H54 (cell line): ENCODE data around the gene SPEF1.
"Not testable (repeated sequence)": the region's sequence is repeated elsewhere in the genome, so short reads cannot be mapped to it uniquely, and the experiment has no call there.

Experiments used
- DNase-seq: peaks from one replicate; pipeline ENCODE4 v3.0.0; 2011; ENCODE audit warnings: low spot score, mixed read lengths; ENCODE audit not compliant: insufficient read length
- FAIRE-seq: peaks from 3 replicates; lab custom pipeline; 2011; peaks lifted over from hg19 to GRCh38; lab: Jason Lieb, UNC
- POLR2A ChIP-seq: IDR thresholded peaks from 2 replicates; pipeline ENCODE4 v1.6.1; 2011; ENCODE audit warnings: low read depth, mild to moderate bottlenecking, low read length

SPEF1 gene, protein sequence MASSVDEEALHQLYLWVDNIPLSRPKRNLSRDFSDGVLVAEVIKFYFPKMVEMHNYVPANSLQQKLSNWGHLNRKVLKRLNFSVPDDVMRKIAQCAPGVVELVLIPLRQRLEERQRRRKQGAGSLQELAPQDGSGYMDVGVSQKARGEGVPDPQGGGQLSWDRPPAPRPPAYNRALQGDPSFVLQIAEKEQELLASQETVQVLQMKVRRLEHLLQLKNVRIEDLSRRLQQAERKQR

DNA sequence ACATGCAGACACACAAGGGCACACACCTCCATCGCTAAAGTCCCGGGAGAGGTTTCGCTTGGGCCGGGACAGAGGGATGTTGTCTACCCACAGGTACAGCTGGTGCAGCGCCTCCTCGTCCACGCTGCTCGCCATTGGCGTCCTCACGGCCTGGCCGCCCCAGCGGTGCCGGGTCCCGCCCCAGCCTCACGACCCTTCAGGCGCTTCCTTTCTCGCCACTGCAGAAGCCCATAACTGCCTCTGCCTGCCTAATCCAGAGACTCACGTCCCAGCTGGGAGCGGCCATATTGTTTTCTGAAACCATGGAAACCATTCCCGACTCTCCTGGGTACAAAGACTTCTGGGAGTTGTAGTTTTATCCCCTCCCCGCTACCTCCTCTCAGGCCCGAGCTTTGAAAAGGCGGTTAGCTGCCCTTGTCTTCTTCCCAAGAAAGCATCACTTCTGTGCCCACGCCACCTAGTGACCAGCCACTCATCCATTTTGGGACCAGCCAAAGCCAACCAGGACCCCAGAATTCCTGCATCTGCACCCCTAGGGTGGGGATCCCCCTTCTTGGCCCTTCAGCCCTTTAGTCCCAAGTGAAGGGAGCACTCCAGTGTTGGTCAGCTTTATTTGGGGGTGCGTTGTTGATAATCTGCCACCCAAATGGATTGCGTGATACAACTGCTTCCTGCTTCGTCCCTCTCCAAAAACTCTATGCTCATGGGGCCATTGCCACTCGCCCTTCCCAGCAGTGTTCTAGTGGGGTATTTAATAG, at the start of gene SPEF1:
Gene SPEF1 (minus strand): TSS at position 296 of the 758 bp plus-strand sequence. CDS start 161 bp downstream, at position 135.
- TF ChIP-seq POLR2A: no peak
- DNase-seq (peak; percentile 100), FAIRE-seq (peak; percentile 6)

DNA sequence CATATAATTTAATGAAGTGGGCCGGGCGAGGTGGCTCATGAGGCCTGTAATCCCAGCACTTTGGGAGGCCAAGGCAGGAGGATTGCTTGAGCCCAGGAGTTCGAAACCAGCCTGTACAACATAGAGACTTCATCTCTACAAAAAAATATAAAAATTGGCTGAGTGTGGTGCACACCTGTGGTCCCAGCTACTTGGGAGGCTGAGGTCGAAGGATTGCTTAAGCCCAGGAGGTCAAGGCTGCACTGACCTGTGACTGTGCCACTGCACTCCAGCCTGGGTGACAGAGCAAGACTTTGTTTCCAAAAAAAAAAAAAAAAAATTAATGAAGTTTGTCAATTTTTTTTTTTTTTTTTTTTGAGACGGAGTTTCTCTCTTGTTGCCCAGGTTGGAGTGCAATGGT, 48.6 kb upstream of the SPEF1 start:
- not testable (repeated sequence) for FAIRE-seq, DNase-seq

DNA sequence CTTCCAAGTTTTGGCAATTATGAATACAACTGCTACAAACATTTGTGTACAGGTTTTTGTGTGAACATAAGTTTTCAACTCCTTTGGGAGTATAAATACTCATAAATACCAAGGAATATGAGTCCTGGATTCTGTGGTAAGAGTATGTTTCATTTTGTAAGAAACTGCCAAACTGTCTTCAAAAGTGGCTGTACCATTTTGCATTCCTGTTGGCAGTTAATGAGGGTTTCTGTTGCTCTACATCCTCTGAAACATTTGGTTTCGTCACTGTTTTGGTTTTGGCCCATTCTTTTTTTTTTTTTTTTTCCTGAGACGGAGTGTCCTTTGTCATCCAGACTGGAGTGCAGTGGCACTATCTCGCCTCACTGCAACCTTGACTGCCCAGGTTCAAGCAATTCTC, 47.5 kb upstream of the SPEF1 start:
- FAIRE-seq (no peak), DNase-seq (no peak)
- no peak for TF ChIP-seq POLR2A

DNA sequence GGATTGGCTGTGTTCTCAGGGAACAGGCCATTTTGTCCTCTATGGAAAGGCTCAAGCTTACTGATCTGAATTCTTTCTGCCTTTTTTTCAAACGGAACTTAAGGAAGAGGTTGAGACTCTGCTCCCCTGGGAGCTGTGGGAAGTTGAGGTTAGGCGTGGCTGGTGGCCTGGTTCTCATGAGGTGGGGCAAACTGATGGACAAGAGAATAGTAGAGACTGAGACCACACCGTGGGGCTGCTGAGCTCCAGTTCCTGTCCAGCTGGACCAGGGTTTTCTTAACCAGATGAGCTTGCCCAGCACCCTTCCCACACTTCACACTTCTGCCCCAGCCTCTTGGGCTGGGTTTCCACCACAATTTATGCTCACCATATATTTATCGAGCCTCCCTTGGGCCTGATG, 45.2 kb upstream of the SPEF1 start:
- FAIRE-seq (no peak), DNase-seq (no peak)
- TF ChIP-seq POLR2A: no peak

DNA sequence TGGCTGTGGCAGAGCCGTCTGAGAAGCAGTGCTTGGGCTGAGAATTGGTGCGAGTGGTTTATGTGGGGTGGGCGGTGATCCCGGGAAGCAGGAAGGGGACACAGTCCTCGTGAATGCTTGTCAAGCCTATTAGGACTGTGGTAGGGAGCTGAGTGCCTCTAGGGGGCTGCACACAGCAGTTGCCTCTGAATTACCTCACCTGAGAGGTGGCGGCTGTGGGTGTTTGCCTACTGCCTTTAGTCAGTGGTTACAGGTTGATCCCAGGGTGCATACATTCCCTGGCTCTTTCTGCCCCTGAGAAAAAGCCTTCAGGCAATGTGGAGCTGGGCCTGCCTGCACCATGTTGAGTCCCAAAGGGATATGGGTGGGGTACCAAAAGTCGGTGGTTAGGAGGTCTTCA, 44.3 kb upstream of the SPEF1 start:
- FAIRE-seq (no peak), DNase-seq (no peak)
- no peak for TF ChIP-seq POLR2A

DNA sequence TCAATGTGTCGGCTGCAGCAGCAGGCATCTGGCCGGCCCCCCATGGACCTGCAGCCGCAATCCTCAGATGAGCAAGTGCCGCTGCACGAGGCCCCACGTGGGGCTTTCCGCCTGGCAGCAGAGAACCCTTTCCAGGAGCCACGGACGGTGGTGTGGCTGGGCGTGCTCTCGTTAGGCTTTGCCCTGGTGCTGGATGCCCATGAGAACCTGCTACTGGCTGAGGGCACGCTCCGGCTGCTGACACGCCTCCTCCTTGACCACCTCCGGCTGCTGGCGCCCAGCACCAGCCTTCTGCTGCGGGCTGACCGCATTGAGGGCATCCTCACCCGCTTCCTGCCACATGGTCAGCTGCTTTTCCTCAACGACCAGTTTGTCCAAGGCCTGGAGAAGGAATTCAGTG, 42.6 kb upstream of the SPEF1 start:
- FAIRE-seq (no peak), DNase-seq (no peak)
- no peak for TF ChIP-seq POLR2A

DNA sequence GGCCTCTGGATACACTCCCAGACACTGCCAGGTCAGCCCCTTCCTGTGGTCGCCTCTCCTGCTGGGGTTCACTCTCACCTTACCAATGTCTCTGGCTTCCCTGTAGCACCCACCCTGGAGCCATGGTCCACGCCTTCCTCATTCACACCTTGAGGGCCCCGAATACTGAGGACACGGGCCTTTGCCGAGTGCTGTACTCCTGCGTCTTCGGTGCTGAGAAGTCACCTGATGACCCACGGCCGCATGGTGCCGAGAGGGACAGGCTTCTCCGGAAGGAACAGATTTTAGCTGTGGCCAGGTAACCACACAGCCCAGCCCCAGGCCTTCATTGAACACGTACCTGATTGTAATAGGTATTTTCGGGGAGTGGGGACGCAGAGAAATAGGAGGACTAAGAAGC, 40.7 kb upstream of the SPEF1 start:
- FAIRE-seq: no peak
- no peak for DNase-seq
- no peak for TF ChIP-seq POLR2A

DNA sequence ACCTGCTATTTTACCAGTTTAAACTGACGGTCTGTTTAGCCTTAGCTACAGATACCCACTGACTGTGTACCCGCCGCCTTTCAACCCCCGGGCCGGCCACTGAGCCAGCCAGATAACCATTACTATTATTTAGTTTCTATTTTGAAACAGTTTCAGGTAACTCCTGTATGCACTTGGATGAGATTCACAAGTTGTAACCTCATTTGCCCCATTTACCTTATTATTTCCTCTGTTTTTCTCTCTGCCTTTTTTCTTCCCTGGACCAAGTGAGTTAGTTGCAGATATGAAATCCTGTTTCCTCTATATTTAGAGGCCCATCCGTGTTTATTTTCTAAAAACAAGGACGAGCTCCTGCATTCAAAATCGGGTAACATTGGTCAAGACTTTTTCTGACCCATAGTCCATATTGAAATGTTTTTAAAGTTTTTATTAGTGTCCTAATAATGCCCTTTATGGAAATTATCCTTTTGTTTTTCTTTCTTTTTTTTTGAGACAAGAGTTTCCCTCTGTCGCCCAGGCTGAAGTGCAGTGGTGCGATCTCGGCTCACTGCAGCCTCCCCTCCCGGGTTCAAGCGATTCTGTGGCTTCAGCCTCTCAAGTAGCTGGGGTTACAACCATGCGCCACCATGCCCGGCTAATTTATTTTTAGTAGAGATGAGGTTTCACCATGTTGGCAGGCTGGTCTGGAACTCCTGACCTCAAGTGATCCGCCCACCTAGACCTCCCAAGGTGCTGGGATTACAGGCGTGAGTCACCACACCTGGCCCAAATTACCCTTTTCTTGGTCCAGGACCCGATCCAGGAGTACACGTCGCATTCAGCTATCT, 39.9 kb upstream of the SPEF1 start:
- DNase-seq: no peak
- FAIRE-seq: no peak
- no peak for TF ChIP-seq POLR2A

DNA sequence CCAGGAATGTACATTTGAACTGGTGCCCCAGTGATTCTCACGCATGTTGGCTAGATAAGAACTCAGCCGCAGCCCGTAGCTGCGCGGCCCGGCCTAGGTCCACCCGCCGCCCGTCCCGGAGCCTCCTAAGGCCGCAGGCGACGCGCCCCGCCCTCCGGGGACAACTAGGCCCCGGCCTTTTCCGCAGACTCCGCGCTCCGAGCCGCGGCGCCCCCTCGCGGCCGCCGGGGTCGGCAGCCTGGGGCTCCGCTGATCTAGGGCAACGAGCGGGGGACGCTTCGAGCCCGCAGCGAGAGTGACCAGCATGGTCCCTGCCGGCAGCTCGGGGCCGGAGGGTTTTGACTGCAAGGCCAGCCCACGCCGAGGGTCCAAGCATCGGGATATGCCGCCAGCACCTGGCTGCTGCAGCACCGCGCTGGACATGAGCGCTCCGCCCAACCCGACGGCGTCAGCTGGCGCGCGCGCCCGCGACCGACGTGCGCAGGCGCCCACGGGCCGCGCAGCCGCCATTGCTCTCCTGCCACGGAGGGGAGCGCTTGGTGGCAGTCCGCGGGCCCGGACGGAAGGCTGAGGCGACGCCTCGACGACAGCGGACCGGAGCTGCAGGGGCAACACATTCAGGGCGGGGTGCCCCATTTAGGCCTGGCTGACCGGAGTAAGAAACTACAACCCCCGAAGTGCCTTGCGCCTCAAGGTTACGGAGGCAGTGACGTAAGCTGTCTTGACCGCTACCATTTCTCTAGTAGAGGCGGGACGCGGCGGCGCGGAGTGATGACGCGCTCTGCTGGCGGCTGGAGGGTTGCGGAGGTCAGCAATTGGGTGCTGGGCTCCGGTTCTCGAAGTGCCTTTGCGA, 39.0 kb upstream of the SPEF1 start, which contains the start of gene AP5S1:
Gene AP5S1 (plus strand): TSS at position 500 of the 853 bp plus-strand sequence. CDS start 1,571 bp downstream, outside the sequence.
- peak; percentile 38 for FAIRE-seq
- DNase-seq: peak; percentile 78
- TF ChIP-seq POLR2A: peak; percentile 87

DNA sequence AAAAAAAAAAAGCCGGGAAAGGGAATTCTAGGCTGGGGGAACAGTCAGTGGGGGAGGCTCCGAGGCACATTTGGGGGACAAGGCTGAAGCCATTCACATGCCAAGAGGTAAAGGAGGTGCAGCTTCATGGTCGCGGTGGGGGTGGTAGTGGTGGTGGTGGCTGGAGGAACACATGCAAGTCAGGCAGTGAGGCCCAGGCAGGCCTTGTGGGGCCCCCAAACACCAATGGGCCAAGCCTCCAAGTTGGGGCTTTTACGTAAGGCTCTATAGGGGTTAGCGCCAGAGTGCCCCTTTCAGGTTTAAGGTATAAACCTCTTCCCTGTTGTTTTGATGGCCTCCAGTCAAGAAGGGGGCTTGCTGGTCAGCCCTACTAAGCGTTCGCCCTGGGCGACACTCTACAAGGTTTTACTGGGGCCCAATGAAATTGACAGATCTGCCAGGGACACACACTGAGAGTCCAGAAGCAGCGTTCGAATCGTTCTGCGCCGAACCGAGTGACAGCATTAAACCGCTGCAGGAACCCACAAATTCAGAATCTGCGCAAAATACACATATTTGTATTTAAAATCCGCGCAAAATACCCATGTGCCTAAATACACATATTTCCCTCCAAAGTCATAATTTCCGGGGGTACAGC, 38.3 kb upstream of the SPEF1 start:
- DNase-seq: no peak
- no peak for TF ChIP-seq POLR2A
- FAIRE-seq: no peak

DNA sequence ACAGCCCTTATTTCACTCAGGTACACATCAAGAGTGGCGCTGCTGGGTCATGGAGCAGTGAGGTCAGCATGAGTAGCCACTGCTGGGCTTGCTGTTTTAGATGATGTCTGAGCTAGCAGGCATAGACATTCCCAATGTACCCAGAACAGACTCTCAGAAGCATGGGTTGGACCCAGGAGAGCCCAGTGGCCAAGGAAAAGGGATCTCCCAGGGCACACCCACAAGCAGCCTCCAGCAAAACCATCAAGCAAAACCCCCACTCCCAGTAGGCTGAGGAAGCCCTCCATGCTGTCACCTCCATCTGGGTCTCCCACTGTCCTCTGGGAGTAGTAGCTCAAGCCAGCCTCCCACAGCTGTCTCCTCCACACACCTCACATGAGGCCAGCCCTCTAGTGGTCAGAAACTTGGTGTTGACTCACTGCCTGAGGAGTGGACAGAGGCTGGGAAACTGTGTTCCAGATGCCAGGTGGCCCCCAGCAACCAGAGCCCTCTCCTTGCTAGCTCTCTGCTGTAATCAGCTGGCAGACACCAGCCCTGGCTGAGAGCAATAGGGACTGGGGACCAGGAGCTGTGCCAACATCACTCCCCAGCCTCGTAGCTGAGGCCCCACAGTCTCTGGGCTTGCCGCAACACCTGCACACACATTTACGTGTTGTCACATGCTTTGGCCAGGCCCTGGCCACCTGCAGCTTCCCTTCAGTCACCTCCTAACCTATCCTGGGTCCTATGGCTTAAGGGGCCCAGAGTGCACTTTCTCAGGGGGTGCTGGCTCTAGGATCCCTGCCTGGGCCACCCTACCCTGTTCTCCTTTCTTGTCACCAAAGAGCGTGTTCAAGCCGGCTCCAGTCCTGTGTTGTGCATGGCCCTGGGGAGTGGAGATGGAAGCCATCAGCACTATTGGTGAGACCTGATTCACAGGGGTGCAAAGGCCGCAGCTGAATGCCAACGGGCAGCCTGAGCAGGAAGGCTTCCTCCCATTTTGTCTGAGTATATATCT, 37.2 kb upstream of the SPEF1 start:
- no peak for FAIRE-seq
- no peak for TF ChIP-seq POLR2A
- peak; percentile 56 for DNase-seq
